ENCODE measurements around the gene SF3B4. TPM values are rescaled to one million over a fixed set of nuclear protein-coding genes. Genes with fewer than 3 reads are reported as not detected.

Gene SF3B4
- total and polyA plus RNA-seq, 2 of the 8 experiments (the other 6 are each of a cell fraction or from before 2014, with no cell fraction given), result 81.1 to 122 TPM

DNA sequence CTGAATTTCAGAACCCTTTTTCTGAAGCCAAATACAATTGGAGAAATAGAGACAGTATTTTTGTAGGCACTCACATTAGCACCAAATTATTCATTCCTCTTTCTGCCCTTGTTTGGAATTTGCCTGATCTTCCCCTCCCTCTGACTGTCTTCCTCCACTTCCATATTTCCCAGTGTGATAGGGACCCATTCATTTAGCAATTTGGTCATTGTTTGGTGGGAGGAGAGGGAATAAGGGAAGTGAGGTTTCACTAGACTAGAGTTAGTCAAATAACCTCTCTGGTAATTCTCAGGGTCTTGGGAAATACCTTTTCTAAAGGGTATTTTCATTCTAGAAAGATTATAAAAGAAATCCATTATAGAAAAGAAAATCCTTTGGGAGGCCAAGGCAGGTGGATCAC, 40.0 kb upstream of the SF3B4 start:
- Histone ChIP-seq H2BK20ac (ENCODE audit: low read length) (no peak overlapping the region), H4K8ac (ENCODE audit: extremely low read depth, insufficient read depth, low read length) (no peak overlapping the region), H3K18ac (ENCODE audit: extremely low read depth, low read length) (no peak overlapping the region), H3K56ac (replicated peaks; ENCODE audit: insufficient read length, low read depth, low read length) (no peak overlapping the region), H3K4ac (replicated peaks; ENCODE audit: insufficient read length, low read depth, low read length) (no peak overlapping the region), H3K14ac (ENCODE audit: insufficient read length) (no peak overlapping the region), H4K91ac (replicated peaks; ENCODE audit: insufficient read length, low read length) (no peak overlapping the region), H2BK15ac (ENCODE audit: low read length) (no peak overlapping the region), H3K36me3 (ENCODE audit: control insufficient read depth in 2 of 4, insufficient read depth in 4 of 4, low read length in 3 of 4) (peaks cover 7 to 41% (median 28%) of the 10 kb centered on the region in 4 experiments), H3K4me2 (ENCODE audit: insufficient read depth in 1 of 2, low read depth in 2 of 2, low read length in 2 of 2) (no peak overlapping the region), H4K20me1 (replicated peaks in 1 of 2; ENCODE audit: control insufficient read depth in 1 of 2, insufficient read depth in 2 of 2, low read length in 2 of 2) (no peaks in the 10 kb centered on the region), H2AK5ac (ENCODE audit: low read depth, low read length) (no peak overlapping the region), H3K23me2 (ENCODE audit: low read depth, low read length) (no peaks in the 10 kb centered on the region), H3K9ac (replicated peaks in 1 of 4; ENCODE audit: extremely low read depth in 1 of 4, low read depth in 3 of 4, low read length in 3 of 4) (no peak overlapping the region), H3K27ac (ENCODE audit: low read depth, low read length) (no peak overlapping the region), H3K23ac (ENCODE audit: insufficient read length) (no peak overlapping the region), H2BK12ac (ENCODE audit: low read depth, low read length) (no peak overlapping the region), H3K9me3 (ENCODE audit: insufficient read depth in 2 of 2, low read depth in 1 of 2, low read length in 1 of 2) (no peaks in the 10 kb centered on the region), H3K79me1 (ENCODE audit: low read depth, low read length) (no peaks in the 10 kb centered on the region), H3K27me3 (replicated peaks in 1 of 4; ENCODE audit: control insufficient read depth in 3 of 4, extremely low read depth in 1 of 4, insufficient read depth in 3 of 4, low read length in 3 of 4) (no peaks in the 10 kb centered on the region), H2BK5ac (ENCODE audit: low read depth, low read length) (no peak overlapping the region), H3K4me3 (ENCODE audit: extremely low read depth in 1 of 4, insufficient read depth in 2 of 4, low read depth in 3 of 4, low read length in 4 of 4) (no peak overlapping the region), H3K4me1 (replicated peaks in 1 of 4; ENCODE audit: control insufficient read depth in 3 of 4, insufficient read depth in 4 of 4, low read length in 3 of 4) (no peaks in the 10 kb centered on the region), H2AFZ (ENCODE audit: low read length) (no peak overlapping the region), H4K5ac (ENCODE audit: insufficient read length, low read depth, low read length) (no peak overlapping the region), H3K79me2 (ENCODE audit: control insufficient read depth in 1 of 2, insufficient read depth in 2 of 2, low read length in 2 of 2) (no peaks in the 10 kb centered on the region), H2BK120ac (replicated peaks; ENCODE audit: low read depth, low read length) (no peak overlapping the region)
- POLR2A ChIA-PET (ENCODE audit: partially characterized antibody), result no interaction called here
- FAIRE-seq (no peak), DNase-seq (ENCODE audit: low read depth in 1 of 2, low spot score in 2 of 2) (no peak)
- no peak for TF ChIP-seq NRF1 (IDR thresholded peaks at IDR 0.05; ENCODE audit: low read depth, low read length)
- TF ChIP-seq, protein P1, sequence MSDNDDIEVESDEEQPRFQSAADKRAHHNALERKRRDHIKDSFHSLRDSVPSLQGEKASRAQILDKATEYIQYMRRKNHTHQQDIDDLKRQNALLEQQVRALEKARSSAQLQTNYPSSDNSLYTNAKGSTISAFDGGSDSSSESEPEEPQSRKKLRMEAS (IDR thresholded peaks at IDR 0.05), result no peak
- TF ChIP-seq CEBPB (IDR thresholded peaks at IDR 0.05; ENCODE audit: low read depth, low read length), result no peak
- TF ChIP-seq GABPA (IDR thresholded peaks at IDR 0.05; ENCODE audit: borderline replicate concordance, insufficient read depth, low read length), result no peak
- no peak for TF ChIP-seq SIRT6 (IDR thresholded peaks at IDR 0.05; ENCODE audit: low read length)
- no peak for TF ChIP-seq TBP (IDR thresholded peaks at IDR 0.05; ENCODE audit: low read depth, low read length)
- no peak for TF ChIP-seq CHD1 (IDR thresholded peaks at IDR 0.05; ENCODE audit: low read depth, low read length)
- no peak for TF ChIP-seq RXRA (IDR thresholded peaks at IDR 0.05; ENCODE audit: insufficient read depth, low read depth, low read length)
- TF ChIP-seq SP2 (IDR thresholded peaks at IDR 0.05; ENCODE audit: low read length), result no peak
- TF ChIP-seq SRF (IDR thresholded peaks at IDR 0.05; ENCODE audit: low read depth, low read length), result no peak
- TF ChIP-seq, protein P2, sequence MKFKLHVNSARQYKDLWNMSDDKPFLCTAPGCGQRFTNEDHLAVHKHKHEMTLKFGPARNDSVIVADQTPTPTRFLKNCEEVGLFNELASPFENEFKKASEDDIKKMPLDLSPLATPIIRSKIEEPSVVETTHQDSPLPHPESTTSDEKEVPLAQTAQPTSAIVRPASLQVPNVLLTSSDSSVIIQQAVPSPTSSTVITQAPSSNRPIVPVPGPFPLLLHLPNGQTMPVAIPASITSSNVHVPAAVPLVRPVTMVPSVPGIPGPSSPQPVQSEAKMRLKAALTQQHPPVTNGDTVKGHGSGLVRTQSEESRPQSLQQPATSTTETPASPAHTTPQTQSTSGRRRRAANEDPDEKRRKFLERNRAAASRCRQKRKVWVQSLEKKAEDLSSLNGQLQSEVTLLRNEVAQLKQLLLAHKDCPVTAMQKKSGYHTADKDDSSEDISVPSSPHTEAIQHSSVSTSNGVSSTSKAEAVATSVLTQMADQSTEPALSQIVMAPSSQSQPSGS (IDR thresholded peaks at IDR 0.05; ENCODE audit: low read length), result no peak
- TF ChIP-seq EZH2 (IDR thresholded peaks at IDR 0.05; ENCODE audit: low read depth, low read length, severe bottlenecking), result no peak
- CTCF ChIA-PET (ENCODE audit: partially characterized antibody), result no interaction called here

Data from H1 (cell line).